KG1 (cell line): ENCODE results near the gene SLC12A5.

ENCODE experiments used
- DNase-seq: peaks from one replicate; lab custom pipeline; 2025; lab: John Stamatoyannopoulos, UW

SLC12A5 gene

GRCh38 chr20:46054606-46055005 lies 25.6 kb downstream of the SLC12A5 start:
- DNase-seq, result no peak

GRCh38 chr20:46055269-46055668 lies 26.3 kb downstream of the SLC12A5 start:
- no peak for DNase-seq

- no peak for DNase-seq
Observed at GRCh38 chr20:46056027-46056833, 27.2 kb downstream of the SLC12A5 start.

- no peak for DNase-seq
Observed at GRCh38 chr20:46056970-46057855, 28.2 kb downstream of the SLC12A5 start.

- no peak for DNase-seq
Observed at GRCh38 chr20:46057856-46058598, 29.0 kb downstream of the SLC12A5 start.

- DNase-seq, result no peak
Observed at GRCh38 chr20:46058599-46059281, 29.7 kb downstream of the SLC12A5 start.

- DNase-seq, result no peak
Observed at GRCh38 chr20:46060301-46060881, 31.4 kb downstream of the SLC12A5 start.

- DNase-seq, result no peak
Observed at GRCh38 chr20:46060975-46061374, 32.0 kb downstream of the SLC12A5 start.

GRCh38 chr20:46062151-46062550 lies 33.1 kb downstream of the SLC12A5 start:
- no peak for DNase-seq

GRCh38 chr20:46062621-46063020 lies 33.6 kb downstream of the SLC12A5 start:
- no peak for DNase-seq

- DNase-seq, result no peak
Observed at GRCh38 chr20:46063151-46063550, 34.1 kb downstream of the SLC12A5 start.

- no peak for DNase-seq
Observed at GRCh38 chr20:46063652-46064054, 34.6 kb downstream of the SLC12A5 start.

- DNase-seq, result no peak
Observed at GRCh38 chr20:46065006-46065405, 36.0 kb downstream of the SLC12A5 start.

GRCh38 chr20:46065691-46066090 lies 36.7 kb downstream of the SLC12A5 start:
- DNase-seq, result no peak

- DNase-seq, result no peak
Observed at GRCh38 chr20:46070215-46070900, 41.3 kb downstream of the SLC12A5 start.

GRCh38 chr20:46071573-46071972 lies 42.6 kb downstream of the SLC12A5 start:
- no peak for DNase-seq

- no peak for DNase-seq
Observed at GRCh38 chr20:46073024-46073423, 44.0 kb downstream of the SLC12A5 start.

- DNase-seq, result no peak
Observed at GRCh38 chr20:46073443-46073842, 44.4 kb downstream of the SLC12A5 start.

- no peak for DNase-seq
Observed at GRCh38 chr20:46074006-46074405, 45.0 kb downstream of the SLC12A5 start.

- DNase-seq, result no peak
Observed at GRCh38 chr20:46076806-46077205, 47.8 kb downstream of the SLC12A5 start.
